HG02973 (cell line): ENCODE results near the gene SIRT4.

Experiments used
- ATAC-seq: cut with Tn5 transposase; IDR thresholded peaks from one replicate; pipeline ENCODE4 v1.9.1; 2021; ENCODE audit warnings: moderate library complexity; ENCODE audit not compliant: unreplicated experiment

Gene SIRT4

DNA sequence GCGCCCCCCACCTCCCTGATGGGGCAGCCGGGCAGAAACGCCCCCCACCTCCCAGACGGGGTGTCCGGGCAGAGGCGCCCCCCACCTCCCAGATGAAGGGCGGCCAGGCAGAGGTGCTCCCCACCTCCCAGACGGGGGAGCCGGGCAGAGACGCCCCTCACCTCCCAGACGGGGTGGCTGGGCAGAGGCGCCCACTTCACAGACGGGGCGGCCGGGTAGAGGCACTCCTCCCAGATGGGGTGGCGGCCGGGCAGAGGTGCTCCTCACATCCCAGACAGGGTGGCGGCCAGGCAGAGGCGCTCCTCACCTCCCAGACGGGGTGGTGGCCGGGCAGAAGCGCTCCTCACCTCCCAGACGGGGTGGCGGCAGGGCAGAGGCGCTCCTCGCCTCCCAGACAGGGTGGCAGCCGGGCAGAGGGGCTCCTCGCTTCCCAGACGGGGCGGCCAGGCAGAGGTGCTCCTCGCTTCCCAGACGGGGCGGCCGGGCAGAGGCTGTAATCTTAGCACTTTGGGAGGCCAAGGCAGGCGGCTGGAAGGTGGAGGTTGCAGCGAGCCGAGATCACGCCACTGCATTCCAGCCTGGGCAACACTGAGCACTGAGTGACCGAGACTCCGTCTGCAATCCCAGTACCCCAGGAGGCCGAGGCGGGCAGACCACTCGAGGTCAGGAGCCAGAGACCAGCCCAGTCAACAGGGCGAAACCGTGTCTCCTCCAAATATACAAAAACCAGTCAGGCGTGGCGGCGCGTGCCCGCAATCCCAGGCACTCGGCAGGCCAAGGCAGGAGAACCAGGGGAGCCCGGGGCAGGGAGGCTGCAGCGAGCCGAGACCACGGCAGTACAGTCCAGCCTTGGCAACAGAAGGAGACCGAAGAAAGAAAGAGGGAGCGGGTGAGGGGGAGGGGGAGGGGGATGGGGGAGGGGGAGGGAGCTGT, 23.7 kb upstream of the SIRT4 start:
- no peak for ATAC-seq

GRCh38 chr12:120283318-120283717, 18.8 kb upstream of the SIRT4 start:
- no peak for ATAC-seq

GRCh38 chr12:120284381-120284780, 17.7 kb upstream of the SIRT4 start:
- no peak for ATAC-seq

DNA sequence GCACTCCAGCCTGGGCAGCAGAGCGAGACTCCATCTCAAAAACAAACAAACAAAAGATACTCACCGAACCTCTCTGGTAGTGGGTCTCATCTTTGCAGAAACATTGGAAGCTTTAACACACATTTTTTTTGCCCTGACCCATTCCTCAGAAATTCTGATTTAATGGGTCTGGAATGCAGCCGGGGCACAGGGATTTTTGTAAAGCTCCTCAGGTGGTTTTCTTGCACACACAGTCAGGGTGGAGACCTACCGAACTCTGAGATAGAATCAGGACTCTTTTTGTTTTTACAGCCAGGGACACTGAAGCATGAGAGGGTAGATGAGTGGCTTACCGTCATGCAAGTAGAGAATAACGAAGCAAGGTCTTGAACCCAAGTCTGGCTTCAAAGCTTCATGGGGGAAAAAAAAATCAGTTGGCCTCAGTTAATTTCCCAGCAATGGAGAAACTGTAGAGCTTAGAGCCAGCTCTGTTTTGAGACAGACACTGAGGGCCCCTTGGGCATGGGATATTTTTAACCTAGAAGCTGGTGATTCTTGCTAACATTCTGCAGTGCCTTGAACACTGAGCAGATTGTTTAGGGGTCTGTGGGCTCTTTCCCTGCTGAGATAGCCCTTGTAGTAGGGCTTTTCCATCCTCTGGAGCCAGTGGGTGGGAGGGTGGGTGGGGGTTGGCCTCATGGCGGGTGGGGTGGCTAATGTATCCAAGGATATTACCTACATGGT, 15.2 kb upstream of the SIRT4 start:
- ATAC-seq: no peak

- ATAC-seq: no peak
Observed at GRCh38 chr12:120287491-120287890, 14.6 kb upstream of the SIRT4 start.

DNA sequence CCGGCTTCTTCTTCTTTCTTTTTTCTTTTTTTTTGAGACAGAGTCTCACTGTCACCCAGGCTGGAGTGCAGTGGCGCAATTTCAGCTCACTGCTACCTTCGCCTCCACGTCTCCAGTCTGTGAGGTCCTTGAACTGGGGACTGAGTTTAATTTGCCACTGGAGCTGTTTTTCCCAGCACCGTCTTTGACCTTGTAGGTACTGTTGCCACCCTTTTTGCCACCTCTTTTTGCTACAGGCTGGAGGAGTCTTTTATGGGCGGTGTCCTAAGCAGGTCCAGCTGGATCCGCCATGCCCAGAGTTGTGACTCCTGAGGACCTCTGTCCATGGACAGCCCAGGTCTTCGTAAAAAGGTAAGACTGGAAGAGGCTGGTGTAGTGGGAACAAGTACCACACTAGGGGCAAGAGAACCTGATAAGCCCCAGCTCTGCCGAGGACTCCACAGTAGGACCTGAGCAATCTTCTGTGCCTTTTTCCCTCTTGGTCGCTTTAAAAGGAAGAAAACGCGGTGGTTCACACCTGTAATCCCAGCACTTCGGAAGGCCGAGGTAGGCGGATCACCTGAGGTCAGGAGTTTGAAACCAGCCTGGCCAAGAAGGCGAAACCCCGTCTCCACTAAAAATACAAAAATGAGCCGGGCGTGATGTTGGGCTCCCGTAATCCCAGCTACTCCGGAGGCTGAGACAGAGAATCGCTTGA, 11.4 kb upstream of the SIRT4 start:
- ATAC-seq: no peak

- ATAC-seq: no peak
Observed at GRCh38 chr12:120292411-120292660, 9.8 kb upstream of the SIRT4 start.

- peak; percentile 47 for ATAC-seq
Observed at GRCh38 chr12:120292661-120293531, 9.2 kb upstream of the SIRT4 start, which contains the start of gene RNU4-1. TSS of gene RNU4-1 (minus strand) at chr12:120293237.

DNA sequence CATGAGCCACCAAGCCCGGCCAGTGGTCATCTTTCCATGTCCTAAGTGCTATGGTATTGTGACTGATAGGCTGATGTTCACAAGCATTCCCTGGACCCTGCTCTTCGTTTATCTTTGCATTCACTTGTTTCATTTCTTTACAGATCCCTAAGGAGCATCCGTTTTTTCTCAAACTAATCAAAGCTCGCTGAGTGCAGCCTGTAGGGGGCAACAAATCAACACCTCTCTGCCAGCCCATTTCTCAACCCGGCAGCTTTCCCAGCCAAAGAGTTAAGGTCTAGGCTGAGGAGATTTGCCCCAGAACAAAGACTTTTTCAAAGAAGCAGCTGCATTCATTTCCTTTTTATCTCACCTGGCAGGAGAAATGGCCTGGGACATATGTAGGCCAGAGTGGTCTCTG, 12.1 kb downstream of the SIRT4 start:
- ATAC-seq: no peak

- ATAC-seq: peak; percentile 7
Observed at GRCh38 chr12:120316798-120317223, 14.7 kb downstream of the SIRT4 start.

GRCh38 chr12:120317224-120318105, 15.3 kb downstream of the SIRT4 start:
- peak; percentile 95 for ATAC-seq

DNA sequence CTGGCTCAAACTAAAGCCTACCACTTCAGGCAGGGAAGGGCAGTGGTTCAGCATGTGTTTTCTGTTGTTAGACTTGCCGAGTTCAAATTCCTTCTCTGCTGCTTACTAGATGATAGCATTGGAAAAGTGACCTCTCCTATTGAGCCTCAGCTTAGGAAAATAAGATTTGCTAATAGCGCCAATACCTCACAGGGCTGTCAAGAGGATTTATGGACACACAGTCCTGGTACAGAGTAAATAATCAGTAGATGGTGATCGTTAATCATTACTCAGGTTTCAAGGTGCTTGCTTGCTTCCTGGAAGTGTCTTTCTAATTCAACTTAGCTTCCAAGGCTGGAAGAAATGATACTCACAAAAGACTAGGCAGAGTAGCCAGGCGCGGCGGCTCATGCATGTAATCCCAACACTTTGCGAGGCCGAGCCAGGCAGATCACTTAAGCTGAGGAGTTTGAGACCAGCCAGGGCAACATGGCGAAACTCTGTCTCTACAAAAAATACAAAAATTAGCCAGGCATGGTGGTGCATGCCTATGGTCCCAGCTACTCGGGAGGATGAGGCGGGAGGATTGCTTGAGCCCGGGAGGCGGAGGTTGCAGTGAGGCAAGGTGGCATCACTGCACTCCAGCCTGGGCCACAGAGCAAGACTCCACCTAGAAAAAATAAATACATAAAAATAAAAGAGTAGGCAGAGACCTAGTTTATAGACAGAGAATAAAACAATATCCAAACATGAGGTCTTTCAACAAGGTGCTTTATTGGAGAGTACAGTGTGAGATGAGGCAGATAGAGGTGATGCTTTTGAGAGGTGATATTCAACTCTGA, 19.5 kb downstream of the SIRT4 start:
- no peak for ATAC-seq

DNA sequence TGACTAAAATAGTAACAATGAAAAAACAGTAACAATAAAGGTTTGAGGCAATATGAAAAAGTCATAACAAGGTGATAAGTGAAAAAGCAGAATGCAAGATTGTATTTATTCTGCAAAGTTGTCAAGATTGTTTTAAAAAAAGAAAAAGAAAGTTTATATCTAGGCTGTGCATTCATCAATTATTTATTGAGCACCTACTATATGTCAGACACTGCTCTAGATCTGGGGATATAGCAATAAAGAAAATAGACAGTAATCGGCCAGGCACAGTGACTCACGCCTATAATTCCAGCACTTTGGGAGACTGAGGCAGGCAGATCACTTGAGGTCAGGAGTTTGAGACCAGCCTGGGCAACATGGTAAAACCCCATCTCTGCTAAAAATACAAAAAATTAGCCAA, 21.7 kb downstream of the SIRT4 start:
- no peak for ATAC-seq

- no peak for ATAC-seq
Observed at GRCh38 chr12:120324841-120325417, 22.8 kb downstream of the SIRT4 start.

GRCh38 chr12:120327593-120327992, 25.5 kb downstream of the SIRT4 start, which contains the start of gene PLA2G1B:
TSS of gene PLA2G1B (minus strand) at chr12:120327779. CDS start at chr12:120327753, 26 bp downstream.
- no peak for ATAC-seq

- ATAC-seq: no peak
Observed at GRCh38 chr12:120328228-120328627, 26.1 kb downstream of the SIRT4 start.

- no peak for ATAC-seq
Observed at GRCh38 chr12:120331390-120331789, 29.3 kb downstream of the SIRT4 start.

- ATAC-seq: no peak
Observed at GRCh38 chr12:120332041-120332440, 29.9 kb downstream of the SIRT4 start.
